ENCODE data around the gene HES1. TPM values are rescaled to one million over a fixed set of nuclear protein-coding genes. Genes with fewer than 3 reads are reported as not detected.

The HES1 gene, protein sequence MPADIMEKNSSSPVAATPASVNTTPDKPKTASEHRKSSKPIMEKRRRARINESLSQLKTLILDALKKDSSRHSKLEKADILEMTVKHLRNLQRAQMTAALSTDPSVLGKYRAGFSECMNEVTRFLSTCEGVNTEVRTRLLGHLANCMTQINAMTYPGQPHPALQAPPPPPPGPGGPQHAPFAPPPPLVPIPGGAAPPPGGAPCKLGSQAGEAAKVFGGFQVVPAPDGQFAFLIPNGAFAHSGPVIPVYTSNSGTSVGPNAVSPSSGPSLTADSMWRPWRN
- total RNA-seq, result 10 to 100 TPM in 3 of 4 donors, 1 to 10 TPM in 1; 9.6 to 31.5 (median 15.4) TPM

DNA sequence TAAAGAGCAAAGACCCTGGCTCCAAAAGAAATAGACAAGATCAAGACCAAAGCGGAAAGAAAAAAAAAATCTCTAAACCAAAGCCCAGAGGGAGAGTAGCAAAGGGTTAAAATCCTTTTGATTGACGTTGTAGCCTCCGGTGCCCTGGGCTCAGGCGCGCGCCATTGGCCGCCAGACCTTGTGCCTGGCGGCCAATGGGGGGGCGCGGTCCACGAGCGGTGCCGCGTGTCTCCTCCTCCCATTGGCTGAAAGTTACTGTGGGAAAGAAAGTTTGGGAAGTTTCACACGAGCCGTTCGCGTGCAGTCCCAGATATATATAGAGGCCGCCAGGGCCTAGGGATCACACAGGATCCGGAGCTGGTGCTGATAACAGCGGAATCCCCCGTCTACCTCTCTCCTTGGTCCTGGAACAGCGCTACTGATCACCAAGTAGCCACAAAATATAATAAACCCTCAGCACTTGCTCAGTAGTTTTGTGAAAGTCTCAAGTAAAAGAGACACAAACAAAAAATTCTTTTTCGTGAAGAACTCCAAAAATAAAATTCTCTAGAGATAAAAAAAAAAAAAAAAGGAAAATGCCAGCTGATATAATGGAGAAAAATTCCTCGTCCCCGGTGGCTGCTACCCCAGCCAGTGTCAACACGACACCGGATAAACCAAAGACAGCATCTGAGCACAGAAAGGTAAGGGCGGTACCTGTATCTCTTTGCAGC is at the start of gene HES1:
Gene HES1 (plus strand): TSS at position 343 of the 713 bp plus-strand sequence. CDS start 233 bp downstream, at position 576.
- H3K4me1 ChIP-seq, result peaks cover 2 to 85% (median 40%) of the 10 kb centered on the region in 3 donors
- 1 to 9% methylated on average over 4 to 17 of the region's 29 CpGs for WGBS, 2 donors (ENCODE audit: low coverage in 1 of 2)

DNA sequence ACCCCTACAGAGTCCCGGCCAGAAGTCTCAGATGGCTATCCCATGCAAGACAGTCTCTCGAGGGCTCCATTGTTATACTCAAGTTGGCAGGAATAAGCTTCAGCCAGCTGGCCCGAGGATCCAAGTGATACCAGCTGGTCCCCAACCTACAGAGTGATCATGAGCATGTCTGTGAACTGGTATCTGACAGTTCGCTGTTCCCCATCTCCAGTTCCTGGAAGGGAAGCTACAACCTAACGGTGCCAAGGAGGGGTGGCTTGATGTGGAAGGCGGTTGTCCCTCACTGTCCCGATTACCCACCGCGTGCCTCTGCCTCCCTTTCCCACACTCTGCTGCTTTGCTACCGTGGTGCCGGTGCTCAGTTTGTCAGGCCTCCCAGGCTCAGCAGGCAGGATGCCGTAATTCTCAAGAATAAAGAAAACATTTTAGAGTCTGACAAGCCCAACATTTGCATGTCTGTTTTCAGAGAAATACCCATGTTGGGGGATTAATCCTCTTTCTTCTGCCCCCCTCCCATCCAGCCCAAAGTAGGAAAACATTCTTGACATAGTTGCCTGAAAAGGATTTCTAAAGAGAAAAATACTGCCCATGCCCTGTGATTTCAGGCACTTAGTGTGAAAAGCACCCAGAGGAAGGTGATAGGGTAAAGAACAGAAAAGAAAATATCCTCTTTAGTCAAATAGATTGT is 49.4 kb upstream of the HES1 start:
- peak overlapping the region in 3 of 4 donors; percentile 13 to 64 (median 18) for H3K27ac ChIP-seq
- TF ChIP-seq EP300 (IDR thresholded peaks at IDR 0.05) (no peak), POLR2AphosphoS5 (IDR thresholded peaks at IDR 0.05) (no peak), POLR2A (IDR thresholded peaks at IDR 0.05) (no peak)
- TF ChIP-seq, protein P1, sequence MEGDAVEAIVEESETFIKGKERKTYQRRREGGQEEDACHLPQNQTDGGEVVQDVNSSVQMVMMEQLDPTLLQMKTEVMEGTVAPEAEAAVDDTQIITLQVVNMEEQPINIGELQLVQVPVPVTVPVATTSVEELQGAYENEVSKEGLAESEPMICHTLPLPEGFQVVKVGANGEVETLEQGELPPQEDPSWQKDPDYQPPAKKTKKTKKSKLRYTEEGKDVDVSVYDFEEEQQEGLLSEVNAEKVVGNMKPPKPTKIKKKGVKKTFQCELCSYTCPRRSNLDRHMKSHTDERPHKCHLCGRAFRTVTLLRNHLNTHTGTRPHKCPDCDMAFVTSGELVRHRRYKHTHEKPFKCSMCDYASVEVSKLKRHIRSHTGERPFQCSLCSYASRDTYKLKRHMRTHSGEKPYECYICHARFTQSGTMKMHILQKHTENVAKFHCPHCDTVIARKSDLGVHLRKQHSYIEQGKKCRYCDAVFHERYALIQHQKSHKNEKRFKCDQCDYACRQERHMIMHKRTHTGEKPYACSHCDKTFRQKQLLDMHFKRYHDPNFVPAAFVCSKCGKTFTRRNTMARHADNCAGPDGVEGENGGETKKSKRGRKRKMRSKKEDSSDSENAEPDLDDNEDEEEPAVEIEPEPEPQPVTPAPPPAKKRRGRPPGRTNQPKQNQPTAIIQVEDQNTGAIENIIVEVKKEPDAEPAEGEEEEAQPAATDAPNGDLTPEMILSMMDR (IDR thresholded peaks at IDR 0.05), result no peak
- no peak for ATAC-seq

More for the DNA sequence above, at the start of gene HES1:
- Histone ChIP-seq H3K36me3 (no peaks in the 10 kb centered on the region), H3K27ac (peak within 1 kb of the TSS; percentile 66 to 98 (median 94)), H3K27me3 (no peaks in the 10 kb centered on the region), H3K4me3 (peak within 1 kb of the TSS; percentile 54 to 70), H3K9me3 (no peaks in the 10 kb centered on the region)
- TF ChIP-seq, protein P1 (IDR thresholded peaks at IDR 0.05), result peak in 2 of 4 experiments; percentile 16 to 33
- peak; percentile 88 to 94 for TF ChIP-seq POLR2A (IDR thresholded peaks at IDR 0.05)
- TF ChIP-seq POLR2AphosphoS5 (IDR thresholded peaks at IDR 0.05), result peak; percentile 99
- no peak for TF ChIP-seq EP300 (IDR thresholded peaks at IDR 0.05)
- peak; percentile 75 for ATAC-seq

DNA sequence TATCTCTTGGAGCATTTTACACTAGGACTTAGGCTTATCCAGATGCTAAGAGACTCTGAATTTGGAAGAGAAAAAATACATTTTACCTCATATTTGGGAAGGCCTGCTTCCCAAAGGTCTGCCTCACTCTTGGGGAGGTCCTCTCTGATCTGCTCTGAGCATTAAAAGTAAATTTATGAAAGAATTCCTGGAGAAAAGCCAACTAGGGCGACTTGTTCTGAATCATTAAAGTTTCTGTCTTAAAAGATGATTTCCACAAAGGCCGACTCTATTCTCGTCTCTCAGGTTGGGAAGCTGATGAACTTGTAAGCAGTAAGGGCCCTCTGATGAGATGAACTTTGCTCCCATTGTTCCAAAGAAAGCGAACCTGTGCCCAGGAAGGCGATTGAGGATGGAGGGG is 48.7 kb upstream of the HES1 start:
- ATAC-seq, result no peak
- H3K9me3 ChIP-seq, result no peaks in the 10 kb centered on the region
- H3K4me1 ChIP-seq, result peaks cover 0 to 46% (median 22%) of the 10 kb centered on the region in 3 donors
- H3K27me3 ChIP-seq, result no peaks in the 10 kb centered on the region
- H3K4me3 ChIP-seq, result no peak overlapping the region
- peak overlapping the region in 3 of 4 donors; percentile 13 to 64 (median 18) for H3K27ac ChIP-seq
- no peaks in the 10 kb centered on the region for H3K36me3 ChIP-seq
- whole genome bisulfite sequencing, 2 donors (ENCODE audit: low coverage in 1 of 2), result 76 to 83% methylated on average over 3 to 5 of the region's 5 CpGs
- TF ChIP-seq EP300 (IDR thresholded peaks at IDR 0.05) (no peak), POLR2A (IDR thresholded peaks at IDR 0.05) (no peak), POLR2AphosphoS5 (IDR thresholded peaks at IDR 0.05) (no peak)
- TF ChIP-seq, protein P1 (IDR thresholded peaks at IDR 0.05), result no peak

More for the DNA sequence above, 49.4 kb upstream of the HES1 start:
- no peak overlapping the region for H3K4me3 ChIP-seq
- H3K36me3 ChIP-seq, result no peaks in the 10 kb centered on the region
- no peaks in the 10 kb centered on the region for H3K27me3 ChIP-seq
- peaks cover 0 to 50% (median 24%) of the 10 kb centered on the region in 3 donors for H3K4me1 ChIP-seq
- H3K9me3 ChIP-seq, result no peaks in the 10 kb centered on the region
- 40 to 70% methylated on average over 1 to 3 of the region's 12 CpGs for WGBS, 2 donors (ENCODE audit: low coverage in 1 of 2)

DNA sequence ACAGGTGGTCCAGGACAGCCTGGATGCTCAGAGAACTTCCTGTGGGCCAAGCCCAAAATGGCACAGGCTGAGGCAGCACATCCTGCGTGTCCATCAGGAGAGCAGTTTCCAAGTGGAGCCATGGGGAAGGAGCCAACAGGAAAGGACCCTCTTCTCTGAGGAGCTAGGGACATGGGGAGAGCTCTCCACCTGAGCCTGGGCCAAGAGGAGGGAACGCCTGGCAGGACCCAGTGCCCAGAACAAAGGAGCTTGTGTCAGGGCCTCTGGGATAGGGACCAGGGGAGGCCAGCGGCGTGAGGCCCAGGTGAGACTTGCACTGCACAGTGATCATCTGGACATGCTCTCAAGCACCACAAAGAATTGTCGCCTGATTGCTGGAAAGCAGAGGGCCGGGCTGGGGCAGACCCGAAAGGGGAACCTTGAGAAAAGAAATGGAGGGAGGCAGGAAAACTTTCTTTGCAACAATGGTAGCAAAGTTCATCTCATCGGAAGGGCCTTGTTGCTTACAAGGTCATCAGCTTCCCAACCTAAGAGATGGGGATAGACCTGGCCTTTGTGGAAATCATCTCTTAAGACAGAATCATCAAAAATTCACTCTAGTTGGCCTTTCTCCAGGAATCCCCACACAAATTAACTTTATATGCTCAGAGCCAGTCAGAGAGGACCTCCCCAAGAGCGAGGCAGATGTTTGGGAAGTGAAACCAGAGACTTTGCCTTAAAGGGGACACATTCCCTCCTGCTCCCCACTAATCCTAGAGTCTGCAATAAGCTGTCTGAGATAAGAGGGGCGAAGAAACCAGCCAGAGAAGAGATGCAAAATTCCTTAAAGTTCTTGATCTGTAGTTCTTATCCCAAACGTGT is 47.7 kb upstream of the HES1 start:
- 92 to 94% methylated on average over 5 to 9 of the region's 11 CpGs for WGBS, 2 donors (ENCODE audit: low coverage in 1 of 2)
- Histone ChIP-seq H3K36me3 (no peaks in the 10 kb centered on the region), H3K4me3 (no peak overlapping the region), H3K9me3 (no peaks in the 10 kb centered on the region), H3K27me3 (no peaks in the 10 kb centered on the region), H3K27ac (peak overlapping the region in 1 of 4 donors; percentile 4), H3K4me1 (peaks cover 0 to 36% (median 13%) of the 10 kb centered on the region in 3 donors)
- ATAC-seq, result no peak
- TF ChIP-seq EP300 (IDR thresholded peaks at IDR 0.05), result no peak
- no peak for TF ChIP-seq POLR2AphosphoS5 (IDR thresholded peaks at IDR 0.05)
- TF ChIP-seq POLR2A (IDR thresholded peaks at IDR 0.05), result no peak
- TF ChIP-seq, protein P1 (IDR thresholded peaks at IDR 0.05), result no peak
